Thymus (tissue), 11 donors: ENCODE results near the gene SLC10A3. TPM values are rescaled to one million over a fixed set of nuclear protein-coding genes. Genes with fewer than 3 reads are reported as not detected.

Experiments
- DNase-seq, 9 donors: peaks; one replicate each; pipeline ENCODE4 v3.0.0-alpha.2; 2013; ENCODE audit warnings: low spot score in 9 of 9, low read depth in 6 of 9, missing footprints in 1 of 9
- H3K27ac ChIP-seq, 2 donors: one replicate each; pipeline ENCODE4 v1.5.1; 2013; ENCODE audit warnings: control low read depth in 1 of 2, low read depth in 1 of 2, low read length in 1 of 2, mild to moderate bottlenecking in 1 of 2, moderate library complexity in 1 of 2
- H3K27me3 ChIP-seq, 2 donors: one replicate each; pipeline ENCODE4 v1.5.1; 2013; ENCODE audit warnings: low read length in 1 of 2; ENCODE audit not compliant: control insufficient read depth in 2 of 2, insufficient read depth in 1 of 2
- H3K36me3 ChIP-seq, 2 donors: one replicate each; pipeline ENCODE4 v1.5.1; 2013; ENCODE audit warnings: low read length in 1 of 2, mild to moderate bottlenecking in 1 of 2, moderate library complexity in 1 of 2; ENCODE audit not compliant: control insufficient read depth in 2 of 2, insufficient read depth in 2 of 2
- H3K4me1 ChIP-seq, 2 donors: one replicate each; pipeline ENCODE4 v1.5.1; 2013; ENCODE audit warnings: low read length in 2 of 2; ENCODE audit not compliant: control insufficient read depth in 2 of 2, insufficient read depth in 2 of 2
- H3K4me3 ChIP-seq, 2 donors: one replicate each; pipeline ENCODE4 v1.5.1; 2013; ENCODE audit warnings: low read length in 2 of 2, control low read depth in 1 of 2, mild to moderate bottlenecking in 1 of 2
- H3K9me3 ChIP-seq, 2 donors: one replicate each; pipeline ENCODE4 v1.5.1; 2013; ENCODE audit warnings: low read length in 1 of 2, mild to moderate bottlenecking in 1 of 2; ENCODE audit not compliant: control insufficient read depth in 2 of 2, insufficient read depth in 1 of 2
- WGBS: extraction: QIAGEN DNeasy Blood & Tissue Kit; methylation state at CpG from one replicate; pipeline ENCODE4 v1.1.7; 2013; 5-methylcytosine and 5-hydroxymethylcytosine counted together
- polyA plus RNA-seq: library from polyadenylated mRNA; stranded (reverse); fragments of 200-250 nt; gene quantifications from one replicate; pipeline ENCODE4 v1.2.3, GENCODE V29; 2013
- total RNA-seq: library from RNA; stranded (reverse); fragments of 120-200 nt; gene quantifications from one replicate; pipeline ENCODE4 v1.2.4, GENCODE V29; 2013
- donor health status: healthy.

SLC10A3 gene
- total and polyA plus RNA-seq, 2 donors: 6.1 to 21.6 TPM

DNA sequence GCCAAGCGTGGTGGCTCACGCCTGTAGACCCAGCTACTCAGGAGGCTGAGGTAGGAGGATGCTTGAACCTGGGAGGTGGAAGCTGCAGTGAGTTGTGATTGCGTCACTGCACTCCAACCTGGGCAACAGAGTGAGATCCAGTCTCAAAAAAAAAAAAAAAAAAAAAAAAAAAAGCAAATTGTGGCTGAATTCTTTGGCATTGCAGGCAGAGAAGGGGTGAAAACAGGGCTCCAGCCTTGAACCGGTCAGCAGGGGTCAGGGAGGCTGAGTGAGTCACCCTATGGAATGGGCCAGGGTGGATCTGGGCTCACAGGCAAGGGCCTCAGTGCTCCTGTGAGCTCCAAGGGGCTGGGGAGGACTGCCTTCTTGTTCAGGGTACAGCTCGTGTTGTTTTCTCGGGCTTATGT lies 38.8 kb upstream of the SLC10A3 start:
- Histone ChIP-seq H3K27ac (no peak overlapping the region), H3K4me3 (no peak overlapping the region), H3K9me3 (no peaks in the 10 kb centered on the region), H3K36me3 (peaks cover 19 to 33% of the 10 kb centered on the region in 2 donors), H3K27me3 (no peaks in the 10 kb centered on the region), H3K4me1 (peaks cover 4 to 22% of the 10 kb centered on the region in 2 donors)
- 100% methylated on average over 6 of the region's 6 CpGs for WGBS
- DNase-seq: no peak

- no peaks in the 10 kb centered on the region for H3K27me3 ChIP-seq
- H3K27ac ChIP-seq: peak overlapping the region; percentile 55 to 77
- 11% methylated on average over 15 of the region's 15 CpGs for WGBS
- DNase-seq: peak in 3 of 9 donors; percentile 45 to 75 (median 53)
- H3K4me1 ChIP-seq: peaks cover 4 to 22% of the 10 kb centered on the region in 2 donors
- peak overlapping the region in 1 of 2 donors; percentile 32 for H3K4me3 ChIP-seq
- peaks cover under 1 to 16% of the 10 kb centered on the region in 2 donors for H3K36me3 ChIP-seq
- no peaks in the 10 kb centered on the region for H3K9me3 ChIP-seq
Measured at GRCh38 chrX:154526901-154527675, 36.7 kb upstream of the SLC10A3 start.

DNA sequence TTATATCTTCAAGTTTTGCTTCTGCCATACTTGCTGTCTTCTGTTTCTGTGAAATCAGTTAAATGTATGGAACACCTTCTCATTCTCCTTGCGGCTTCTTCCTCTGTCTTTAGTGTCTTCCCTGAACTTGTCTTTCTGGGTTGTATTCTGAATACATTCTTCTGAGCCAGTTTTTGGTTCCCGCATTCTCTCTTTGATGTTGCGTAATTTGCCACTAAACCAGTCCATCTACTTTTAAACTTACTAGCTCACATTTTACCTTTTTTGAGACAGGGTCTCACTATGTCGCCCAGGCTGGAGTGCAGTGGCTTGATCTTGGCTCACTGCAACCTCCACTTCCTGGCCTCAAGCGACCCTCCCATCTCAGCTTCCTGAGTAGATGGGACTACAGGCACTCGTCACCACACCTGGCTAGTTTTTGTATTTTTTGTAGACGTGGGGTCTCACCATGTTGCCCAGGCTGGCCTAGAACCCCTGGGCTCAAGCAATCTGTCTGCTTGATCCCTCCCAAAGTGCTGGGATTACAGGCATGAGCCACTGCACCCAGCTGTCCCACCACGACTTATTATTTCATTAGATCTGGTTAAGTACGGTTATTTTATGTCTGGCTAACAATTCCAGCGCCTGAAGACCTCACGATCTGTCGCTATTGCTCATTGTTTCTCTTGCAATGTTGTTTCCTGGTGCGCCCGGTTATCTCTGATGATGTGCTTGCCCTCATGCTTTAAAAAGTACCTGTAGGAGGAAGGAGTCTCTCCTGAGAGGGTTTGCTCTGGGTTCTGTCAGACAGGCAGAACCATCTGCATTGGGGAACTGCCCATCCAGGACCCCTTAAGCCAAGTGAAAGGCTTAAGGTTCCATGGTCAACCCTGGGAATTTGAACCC lies 35.4 kb upstream of the SLC10A3 start:
- H3K27ac ChIP-seq: no peak overlapping the region
- H3K36me3 ChIP-seq: peaks cover 0 to 5% of the 10 kb centered on the region in 2 donors
- no peak overlapping the region for H3K4me3 ChIP-seq
- H3K27me3 ChIP-seq: no peaks in the 10 kb centered on the region
- H3K4me1 ChIP-seq: peaks cover 4 to 22% of the 10 kb centered on the region in 2 donors
- WGBS: 77% methylated on average over 14 of the region's 14 CpGs
- no peaks in the 10 kb centered on the region for H3K9me3 ChIP-seq
- no peak for DNase-seq

- Histone ChIP-seq H3K4me1 (peaks cover 5 to 15% of the 10 kb centered on the region in 2 donors), H3K27ac (no peak overlapping the region), H3K9me3 (peaks cover 0 to 11% of the 10 kb centered on the region in 2 donors), H3K27me3 (no peaks in the 10 kb centered on the region), H3K4me3 (no peak overlapping the region), H3K36me3 (no peaks in the 10 kb centered on the region)
- no peak for DNase-seq
- WGBS: 97% methylated on average over 8 of the region's 8 CpGs
Measured at GRCh38 chrX:154519389-154519788, 29.0 kb upstream of the SLC10A3 start.

DNA sequence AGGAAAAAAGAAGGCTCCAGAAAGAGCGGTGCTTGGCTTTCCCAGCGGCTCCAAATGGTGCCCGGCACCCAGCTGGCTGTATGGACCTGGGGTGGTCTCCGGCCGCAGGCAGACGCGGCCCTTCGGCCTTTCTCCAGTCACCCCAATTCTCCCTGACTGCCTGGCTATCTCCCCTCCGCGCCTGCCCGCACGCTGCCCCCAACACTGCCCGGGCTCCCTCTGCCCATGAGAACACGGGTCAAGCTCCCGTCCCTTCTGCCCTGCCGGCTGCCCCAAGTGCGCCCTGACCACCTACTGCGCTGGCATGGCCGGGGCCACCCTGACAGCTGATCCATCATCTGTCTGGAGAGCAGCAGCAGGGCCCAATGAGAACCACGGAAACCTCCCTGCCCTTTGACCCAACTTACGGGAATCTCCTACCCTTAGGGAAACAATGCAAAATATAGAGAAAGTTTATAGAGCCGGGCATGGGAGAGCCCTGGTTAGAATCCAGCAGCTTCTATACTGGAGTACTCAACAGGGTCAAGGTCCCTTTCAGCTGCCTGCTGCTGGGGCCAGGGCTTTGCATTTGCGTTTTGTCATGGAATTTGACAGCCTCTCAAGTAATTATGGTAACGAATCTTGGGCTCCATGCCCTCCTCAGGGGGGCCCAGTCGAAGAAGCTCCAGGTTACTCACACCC lies 26.8 kb upstream of the SLC10A3 start:
- Histone ChIP-seq H3K27me3 (no peaks in the 10 kb centered on the region), H3K36me3 (peaks cover 0 to 3% of the 10 kb centered on the region in 2 donors), H3K9me3 (peaks cover 0 to 11% of the 10 kb centered on the region in 2 donors), H3K4me1 (peaks cover 5 to 20% of the 10 kb centered on the region in 2 donors), H3K27ac (peak overlapping the region; percentile 52 to 87), H3K4me3 (no peak overlapping the region)
- DNase-seq: no peak
- 88% methylated on average over 25 of the region's 25 CpGs for WGBS

- peaks cover 0 to 3% of the 10 kb centered on the region in 2 donors for H3K36me3 ChIP-seq
- H3K4me1 ChIP-seq: peaks cover 7 to 23% of the 10 kb centered on the region in 2 donors
- peak overlapping the region; percentile 52 to 87 for H3K27ac ChIP-seq
- H3K9me3 ChIP-seq: peaks cover 0 to 11% of the 10 kb centered on the region in 2 donors
- DNase-seq: peak in 1 of 9 donors; percentile 59
- WGBS: 20% methylated on average over 19 of the region's 19 CpGs
- no peaks in the 10 kb centered on the region for H3K27me3 ChIP-seq
- H3K4me3 ChIP-seq: peak overlapping the region; percentile 35 to 55
Measured at GRCh38 chrX:154516656-154517100, 26.2 kb upstream of the SLC10A3 start.

- WGBS: under 1% methylated on average over 58 of the region's 59 CpGs
- peak within 1 kb of the TSS; percentile 71 to 80 for H3K4me3 ChIP-seq
- peaks cover 10 to 28% of the 10 kb centered on the region in 2 donors for H3K4me1 ChIP-seq
- peak within 1 kb of the TSS; percentile 79 to 87 for H3K27ac ChIP-seq
- peak in 8 of 9 donors; percentile 57 to 90 (median 81) for DNase-seq
- H3K27me3 ChIP-seq: no peaks in the 10 kb centered on the region
- peaks cover 0 to 11% of the 10 kb centered on the region in 2 donors for H3K9me3 ChIP-seq
- H3K36me3 ChIP-seq: peaks cover 0 to 3% of the 10 kb centered on the region in 2 donors
Measured at GRCh38 chrX:154515966-154516655, 25.7 kb upstream of the SLC10A3 start, which contains the start of gene FAM3A. FAM3A (minus strand) TSS chrX:154516232; CDS start chrX:154515772, 460 bp downstream.
